Muscle of leg (tissue), 11 donors: ENCODE results near the gene MED22. TPM values are rescaled to one million over a fixed set of nuclear protein-coding genes. Genes with fewer than 3 reads are reported as not detected.
"Not testable (repeated sequence)": the region's sequence is repeated elsewhere in the genome, so short reads cannot be mapped to it uniquely, and the experiment has no call there.

Experiments used
- DNase-seq: peaks from one replicate; pipeline ENCODE4 v3.0.0; 2013
- H3K27ac ChIP-seq: one replicate; pipeline ENCODE4 v1.5.1; 2013; ENCODE audit warnings: mild to moderate bottlenecking, low read length, control low read depth
- H3K27me3 ChIP-seq: one replicate; pipeline ENCODE4 v1.6.1; 2013; ENCODE audit warnings: low read length; ENCODE audit not compliant: control insufficient read depth, insufficient read depth
- H3K36me3 ChIP-seq: one replicate; pipeline ENCODE4 v1.6.1; 2013; ENCODE audit warnings: low read length; ENCODE audit not compliant: control insufficient read depth, insufficient read depth
- H3K4me1 ChIP-seq: one replicate; pipeline ENCODE4 v1.6.1; 2013; ENCODE audit warnings: low read length; ENCODE audit not compliant: control insufficient read depth, insufficient read depth
- H3K4me3 ChIP-seq: one replicate; pipeline ENCODE4 v1.5.1; 2013; ENCODE audit warnings: low read length, control low read depth
- H3K9me3 ChIP-seq: replicated peaks from 2 replicates; pipeline ENCODE4 v1.6.1; 2013; ENCODE audit warnings: low read depth, low read length; ENCODE audit not compliant: control insufficient read depth
- WGBS: methylation state at CpG from one replicate; pipeline ENCODE4 v1.1.5; 2013; ENCODE audit warnings: missing lambda C conversion rate; ENCODE audit not compliant: insufficient coverage; 5-methylcytosine and 5-hydroxymethylcytosine counted together
- polyA plus RNA-seq, 8 donors: library from polyadenylated mRNA; unstranded; fragments of 120-200 nt; gene quantifications; one replicate each; pipeline versions ENCODE4 v1.2.1 to v1.2.3, GENCODE V29; 2013; ENCODE audit warnings: inconsistent platforms in 1 of 8, low replicate concordance in 1 of 8; ENCODE audit not compliant: insufficient read length in 8 of 8, insufficient read depth in 1 of 8
- total RNA-seq: library from RNA; stranded (reverse); fragments of 120-200 nt; gene quantifications from one replicate; pipeline ENCODE4 v1.2.4, GENCODE V29; 2013

The MED22 gene
- total and polyA plus RNA-seq, 9 donors = 22.7 to 29.0 (median 25.9) TPM

- not testable (repeated sequence) for H3K4me3 ChIP-seq, H3K27me3 ChIP-seq, H3K27ac ChIP-seq, DNase-seq, H3K9me3 ChIP-seq, H3K4me1 ChIP-seq
- 19% methylated on average over 7 of the region's 21 CpGs for WGBS
- peaks cover 47% of the 10 kb centered on the region for H3K36me3 ChIP-seq
Observed at GRCh38 chr9:133329306-133330156, 18.4 kb downstream of the MED22 start.

GRCh38 chr9:133327834-133328484 is 20.0 kb downstream of the MED22 start:
- Histone ChIP-seq H3K9me3 (no peaks in the 10 kb centered on the region), H3K27me3 (no peaks in the 10 kb centered on the region)
- WGBS = 91% methylated on average over 9 of the region's 10 CpGs

GRCh38 chr9:133327021-133327420 is 20.9 kb downstream of the MED22 start:
- not testable (repeated sequence) for DNase-seq, H3K4me3 ChIP-seq, H3K4me1 ChIP-seq, H3K9me3 ChIP-seq, H3K27ac ChIP-seq, H3K27me3 ChIP-seq
- peaks cover 21% of the 10 kb centered on the region for H3K36me3 ChIP-seq
- 80% methylated on average over 1 of the region's 6 CpGs for WGBS

More at GRCh38 chr9:133327834-133328484, 20.0 kb downstream of the MED22 start:
- no peaks in the 10 kb centered on the region for H3K4me1 ChIP-seq
- no peak overlapping the region for H3K4me3 ChIP-seq
- peaks cover 31% of the 10 kb centered on the region for H3K36me3 ChIP-seq
- no peak overlapping the region for H3K27ac ChIP-seq
- no peak for DNase-seq

- Histone ChIP-seq H3K4me1 (no peaks in the 10 kb centered on the region), H3K36me3 (peaks cover 3% of the 10 kb centered on the region), H3K4me3 (no peak overlapping the region), H3K27me3 (no peaks in the 10 kb centered on the region), H3K27ac (no peak overlapping the region), H3K9me3 (no peaks in the 10 kb centered on the region)
- 94% methylated on average over 12 of the region's 13 CpGs for WGBS
- no peak for DNase-seq
Observed at GRCh38 chr9:133323991-133324703, 23.8 kb downstream of the MED22 start.

- Histone ChIP-seq H3K27me3 (no peaks in the 10 kb centered on the region), H3K36me3 (no peaks in the 10 kb centered on the region), H3K27ac (no peak overlapping the region), H3K9me3 (no peaks in the 10 kb centered on the region), H3K4me1 (no peaks in the 10 kb centered on the region), H3K4me3 (no peak overlapping the region)
- 96% methylated on average over 9 of the region's 10 CpGs for WGBS
- no peak for DNase-seq
Observed at GRCh38 chr9:133323211-133323610, 24.7 kb downstream of the MED22 start.

GRCh38 chr9:133322701-133323100 is 25.2 kb downstream of the MED22 start:
- Histone ChIP-seq H3K4me1 (no peaks in the 10 kb centered on the region), H3K36me3 (no peaks in the 10 kb centered on the region), H3K9me3 (no peaks in the 10 kb centered on the region), H3K27me3 (no peaks in the 10 kb centered on the region), H3K4me3 (no peak overlapping the region), H3K27ac (no peak overlapping the region)
- DNase-seq = no peak
- whole genome bisulfite sequencing = 63% methylated on average over 12 of the region's 14 CpGs

GRCh38 chr9:133321411-133321935 is 26.5 kb downstream of the MED22 start:
- Histone ChIP-seq H3K4me1 (no peaks in the 10 kb centered on the region), H3K4me3 (no peak overlapping the region), H3K9me3 (no peaks in the 10 kb centered on the region), H3K27ac (no peak overlapping the region), H3K27me3 (no peaks in the 10 kb centered on the region), H3K36me3 (no peaks in the 10 kb centered on the region)
- DNase-seq = no peak
- WGBS = 79% methylated on average over 6 of the region's 13 CpGs

GRCh38 chr9:133320421-133320881 is 27.5 kb downstream of the MED22 start:
- H3K27ac ChIP-seq = no peak overlapping the region
- H3K27me3 ChIP-seq = no peaks in the 10 kb centered on the region
- DNase-seq = no peak
- H3K9me3 ChIP-seq = no peaks in the 10 kb centered on the region
- no peak overlapping the region for H3K4me3 ChIP-seq
- 73% methylated on average over 10 of the region's 13 CpGs for WGBS
- no peaks in the 10 kb centered on the region for H3K36me3 ChIP-seq
- H3K4me1 ChIP-seq = no peaks in the 10 kb centered on the region

GRCh38 chr9:133317551-133317950 is 30.4 kb downstream of the MED22 start:
- H3K36me3 ChIP-seq, H3K27me3 ChIP-seq, H3K4me1 ChIP-seq, DNase-seq, H3K27ac ChIP-seq, H3K9me3 ChIP-seq, H3K4me3 ChIP-seq: not testable (repeated sequence)
- WGBS = 93% methylated on average over 2 of the region's 13 CpGs

- no peaks in the 10 kb centered on the region for H3K9me3 ChIP-seq
- DNase-seq = no peak
- H3K27ac ChIP-seq = no peak overlapping the region
- no peaks in the 10 kb centered on the region for H3K36me3 ChIP-seq
- WGBS = 100% methylated on average over 1 of the region's 2 CpGs
- H3K27me3 ChIP-seq = no peaks in the 10 kb centered on the region
- H3K4me3 ChIP-seq = no peak overlapping the region
- H3K4me1 ChIP-seq = no peaks in the 10 kb centered on the region
Observed at GRCh38 chr9:133315997-133316396, 31.9 kb downstream of the MED22 start.
